HepG2 (cell line): ENCODE results near the gene RABGGTA. TPM values are rescaled to one million over a fixed set of nuclear protein-coding genes. Genes with fewer than 3 reads are reported as not detected.

Experiments used
- CBFB ChIP-seq: sonication (generic); formaldehyde crosslinking; IDR thresholded peaks from 2 replicates; pipeline ENCODE4 v1.4.0; 2020; ENCODE audit warnings: missing genetic modification reagents
- FLYWCH1 ChIP-seq: sonication (generic); formaldehyde crosslinking; IDR thresholded peaks from 2 replicates; pipeline ENCODE4 v1.8.1; 2023; ENCODE audit warnings: mild to moderate bottlenecking, missing genetic modification reagents
- FOXP1 ChIP-seq, 2 experiments: fragments of 450-650 bp in 1 of 2; IDR thresholded peaks; 2 replicates each; pipeline ENCODE4 v1.6.1; 2017 to 2018; ENCODE audit warnings: antibody characterized with exemption in 1 of 2
- GPBP1L1 ChIP-seq: sonication (generic); formaldehyde crosslinking; IDR thresholded peaks from 2 replicates; pipeline ENCODE4 v1.5.0; 2020; ENCODE audit warnings: mild to moderate bottlenecking, missing genetic modification reagents
- KDM5A ChIP-seq: fragments of 200-600 bp; sonication (generic); IDR thresholded peaks from 2 replicates; pipeline ENCODE4 v1.7.0; 2018; ENCODE audit warnings: antibody characterized with exemption, mild to moderate bottlenecking, low read length, borderline replicate concordance
- KLF13 ChIP-seq: sonication (generic); formaldehyde crosslinking; IDR thresholded peaks from 2 replicates; pipeline ENCODE4 v1.4.0; 2020; ENCODE audit warnings: mild to moderate bottlenecking, missing genetic modification reagents
- MXI1 ChIP-seq: IDR thresholded peaks from 3 replicates; pipeline ENCODE4 v1.6.1; 2012; ENCODE audit warnings: low read depth, low read length, inconsistent platforms, borderline replicate concordance
- NAIF1 ChIP-seq: sonication (generic); formaldehyde crosslinking; IDR thresholded peaks from 2 replicates; pipeline ENCODE4 v1.5.0; 2020; ENCODE audit warnings: mild to moderate bottlenecking, missing genetic modification reagents, borderline replicate concordance
- PAX8 ChIP-seq: sonication (generic); formaldehyde crosslinking; IDR thresholded peaks from 2 replicates; pipeline ENCODE4 v1.8.0; 2022; ENCODE audit warnings: mild to moderate bottlenecking, missing genetic modification reagents, borderline replicate concordance
- PHF21A ChIP-seq: sonication (generic); formaldehyde crosslinking; IDR thresholded peaks from 2 replicates; pipeline ENCODE4 v1.5.0; 2020; ENCODE audit warnings: mild to moderate bottlenecking, missing genetic modification reagents
- RAD51 ChIP-seq: fragments of 450-650 bp; IDR thresholded peaks from 2 replicates; pipeline ENCODE4 v1.6.1; 2016; ENCODE audit warnings: borderline replicate concordance
- SMARCC2 ChIP-seq: fragments of 450-650 bp; IDR thresholded peaks from 2 replicates; pipeline ENCODE4 v1.6.1; 2017; ENCODE audit warnings: antibody characterized with exemption, mild to moderate bottlenecking
- SP2 ChIP-seq: sonication (generic); formaldehyde crosslinking; IDR thresholded peaks from 2 replicates; pipeline ENCODE4 v1.5.1; 2020; ENCODE audit warnings: mild to moderate bottlenecking, missing genetic modification reagents
- ZFAT ChIP-seq: sonication (generic); formaldehyde crosslinking; conservative IDR thresholded peaks from 2 replicates; pipeline ENCODE4 v1.8.1; 2023; ENCODE audit warnings: missing genetic modification reagents, inconsistent platforms
- ZFP36L1 ChIP-seq: sonication (generic); formaldehyde crosslinking; IDR thresholded peaks from 2 replicates; pipeline ENCODE4 v1.8.0; 2022; ENCODE audit warnings: mild to moderate bottlenecking, missing genetic modification reagents, moderate library complexity
- ZFP62 ChIP-seq: sonication (generic); formaldehyde crosslinking; IDR thresholded peaks from 2 replicates; pipeline ENCODE4 v1.4.0; 2020; ENCODE audit warnings: missing genetic modification reagents
- ZNF407 ChIP-seq: sonication (generic); formaldehyde crosslinking; IDR thresholded peaks from one replicate; pipeline ENCODE4 v1.5.1; 2020; ENCODE audit warnings: mild to moderate bottlenecking, missing genetic modification reagents; ENCODE audit errors: not compliant biosample characterization
- ZNF451 ChIP-seq: sonication (generic); formaldehyde crosslinking; IDR thresholded peaks from 2 replicates; pipeline ENCODE4 v1.5.0; 2020; ENCODE audit warnings: mild to moderate bottlenecking, missing genetic modification reagents
- ZNF746 ChIP-seq: sonication (generic); formaldehyde crosslinking; IDR thresholded peaks from 2 replicates; pipeline ENCODE4 v1.8.0; 2022; ENCODE audit warnings: mild to moderate bottlenecking, missing genetic modification reagents
- ZNF850 ChIP-seq: sonication (generic); formaldehyde crosslinking; conservative IDR thresholded peaks from 2 replicates; pipeline ENCODE4 v1.9.0; 2021; ENCODE audit warnings: mild to moderate bottlenecking, missing genetic modification reagents
- ZSCAN12 ChIP-seq: sonication (generic); formaldehyde crosslinking; IDR thresholded peaks from 2 replicates; pipeline ENCODE4 v1.9.0; 2021; ENCODE audit warnings: mild to moderate bottlenecking, missing genetic modification reagents
- polyA plus RNA-seq, 8 experiments: library from polyadenylated mRNA; depleted of rRNA in 3 of 8; stranded (reverse) in 7 of 8; unstranded in 1 of 8; fragments of >200 nt; fragmentation: Illumina TruSeq in 4 of 8; extraction: Trizol in 4 of 8; gene quantifications; 2 replicates each; pipeline versions ENCODE4 v1.2.1 to v1.2.3, GENCODE V29; 2011 to 2016; ENCODE audit warnings: low read depth in 4 of 8, missing spikeins in 1 of 8, mixed read lengths in 1 of 8; ENCODE audit not compliant: insufficient read depth in 1 of 8
- total RNA-seq, 5 experiments: library from RNA; depleted of rRNA; stranded (reverse); fragments of >200 nt; fragmentation: Illumina TruSeq; extraction: Trizol; gene quantifications; 2 replicates each; pipeline ENCODE4 v1.2.3, GENCODE V29; 2016; ENCODE audit warnings: low read depth in 1 of 5

RABGGTA gene
- total and polyA plus RNA-seq, 2 of the 13 experiments (the other 11 are each of a cell fraction or from before 2014, with no cell fraction given) = 57.9 to 90.8 TPM

- TF ChIP-seq ZNF407 (CRISPR knock-in tag) = peak; percentile 100
- no peak for TF ChIP-seq RAD51
- TF ChIP-seq MXI1 = peak; percentile 77; the same call in 1 of the 3 replicates
- no peak for TF ChIP-seq NAIF1 (CRISPR knock-in tag)
- TF ChIP-seq PHF21A = peak; percentile 85
- TF ChIP-seq ZSCAN12 (CRISPR knock-in tag) = peak; percentile 99
- TF ChIP-seq KLF13 = peak; percentile 94; the same call in 1 of the 2 replicates
- peak; percentile 90; the same call in 1 of the 2 replicates for TF ChIP-seq ZNF746
- TF ChIP-seq ZNF850 = no peak
- peak; percentile 96 for TF ChIP-seq ZFAT (CRISPR knock-in tag)
- no peak for TF ChIP-seq GPBP1L1 (CRISPR knock-in tag)
- no peak for TF ChIP-seq KDM5A
- peak; percentile 98 for TF ChIP-seq ZNF451 (CRISPR knock-in tag)
- TF ChIP-seq ZFP62 (CRISPR knock-in tag) = 0 out of 2 replicates have a peak, but pooled peaks have one; percentile 82
- TF ChIP-seq CBFB (CRISPR knock-in tag) = peak; percentile 86; the same call in 1 of the 2 replicates
- TF ChIP-seq SP2 (CRISPR knock-in tag) = peak; percentile 61
- TF ChIP-seq FOXP1 (IDR thresholded peaks at IDR 0.05) = no peak
- TF ChIP-seq FOXP1 (CRISPR knock-in tag; IDR thresholded peaks at IDR 0.05) = no peak
- TF ChIP-seq SMARCC2 = no peak
- 0 out of 2 replicates have a peak, but pooled peaks have one; percentile 89 for TF ChIP-seq PAX8 (CRISPR knock-in tag)
- peak; percentile 97 for TF ChIP-seq ZFP36L1 (CRISPR knock-in tag)
- TF ChIP-seq FLYWCH1 (CRISPR knock-in tag) = 0 out of 2 replicates have a peak, but pooled peaks have one; percentile 84
Observed at GRCh38 chr14:24315807-24316596, 44.6 kb upstream of the RABGGTA start (continued).
